ENCODE results near the gene NWD2.

GRCh38 chr4:37422102-37422501 is 177.6 kb downstream of the NWD2 start:
- TF ChIP-seq CTCF (IDR thresholded peaks at IDR 0.05; ENCODE audit: borderline replicate concordance, extremely low read depth, low read length, poor library complexity, severe bottlenecking) (no peak), EZH2 (IDR thresholded peaks at IDR 0.05; ENCODE audit: borderline replicate concordance, low read depth, low read length, severe bottlenecking) (no peak)
